AG04450 (cell line): ENCODE measurements around the gene KRTAP5-7. TPM values are rescaled to one million over a fixed set of nuclear protein-coding genes. Genes with fewer than 3 reads are reported as not detected.

ENCODE experiments used
- CTCF ChIA-PET: fragments of 300-600, 350-600 bp; formaldehyde crosslinking; extraction: SDS; loops from one replicate; lab custom pipeline; 2022; ENCODE audit warnings: antibody characterized with exemption, inconsistent platforms; lab: Charles Lee
- POLR2A ChIA-PET: fragments of 350-600 bp; formaldehyde crosslinking; extraction: SDS; loops from one replicate; lab custom pipeline; 2021; ENCODE audit warnings: antibody characterized with exemption, inconsistent platforms; lab: Yijun Ruan, JAX
- DNase-seq: peaks from one replicate; pipeline ENCODE4 v3.0.0-alpha.2; 2011; ENCODE audit warnings: low read depth, low spot score
- H3K27ac ChIP-seq: one replicate; pipeline ENCODE4 v1.5.1; 2012; ENCODE audit warnings: low read depth, low read length, control low read depth
- H3K27me3 ChIP-seq: one replicate; pipeline ENCODE4 v1.6.0; 2012; ENCODE audit warnings: low read length; ENCODE audit not compliant: control insufficient read depth, insufficient read depth
- H3K4me3 ChIP-seq: 2 replicates; pipeline ENCODE4 v1.5.1; 2011; ENCODE audit warnings: mild to moderate bottlenecking, low read depth, low read length, control low read depth
- H3K9me3 ChIP-seq: 2 replicates; pipeline ENCODE4 v1.5.1; 2012; ENCODE audit warnings: low read length; ENCODE audit not compliant: control insufficient read depth, insufficient read depth
- CTCF ChIP-seq: IDR thresholded peaks from 2 replicates; pipeline ENCODE4 v1.5.1; 2011; ENCODE audit warnings: low read depth, low read length, control low read depth, inconsistent platforms
- polyA plus RNA-seq: library from polyadenylated mRNA; depleted of rRNA; stranded (reverse); fragments of >200 nt; gene quantifications from 2 replicates; pipeline ENCODE4 v1.2.3, GENCODE V29; 2011

Gene KRTAP5-7
- polyA plus RNA-seq, 1 experiment = not detected

- Histone ChIP-seq H3K27ac (no peak overlapping the region), H3K4me3 (no peak overlapping the region), H3K27me3 (no peaks in the 10 kb centered on the region), H3K9me3 (no peaks in the 10 kb centered on the region; the same call in 1 of the 2 replicates)
- DNase-seq = no peak
- POLR2A ChIA-PET = no interaction called here
- CTCF ChIA-PET = no interaction called here
- no peak for TF ChIP-seq CTCF
Observed at GRCh38 chr11:71486320-71486719, 40.7 kb upstream of the KRTAP5-7 start.

- no peaks in the 10 kb centered on the region for H3K9me3 ChIP-seq
- no peak for TF ChIP-seq CTCF
- H3K4me3 ChIP-seq = no peak overlapping the region
- CTCF ChIA-PET = interaction anchor here (1.0 kb wide), 1 partner anchor 40 kb away, joined by 3 read pairs; the partner anchor contains the start of gene DHCR7
- H3K27me3 ChIP-seq = no peaks in the 10 kb centered on the region
- POLR2A ChIA-PET = interaction anchor here (1.2 kb wide), 1 partner anchor 36 kb away, joined by 7 read pairs; the partner anchor contains the start of gene NADSYN1
- DNase-seq = no peak
- no peak overlapping the region for H3K27ac ChIP-seq
Observed at GRCh38 chr11:71488681-71489270, 38.3 kb upstream of the KRTAP5-7 start.

GRCh38 chr11:71489311-71490043 is 37.6 kb upstream of the KRTAP5-7 start:
- H3K9me3 ChIP-seq = no peaks in the 10 kb centered on the region
- ChIA-PET CTCF (no interaction called here), POLR2A (interaction anchor here (1.2 kb wide), 1 partner anchor 37 kb away, joined by 7 read pairs; the partner anchor contains the start of gene NADSYN1)
- no peaks in the 10 kb centered on the region for H3K27me3 ChIP-seq
- H3K4me3 ChIP-seq = no peak overlapping the region
- DNase-seq = peak; percentile 13
- H3K27ac ChIP-seq = peak overlapping the region; percentile 11
- no peak for TF ChIP-seq CTCF

- Histone ChIP-seq H3K27ac (no peak overlapping the region), H3K9me3 (no peaks in the 10 kb centered on the region), H3K4me3 (no peak overlapping the region), H3K27me3 (no peaks in the 10 kb centered on the region)
- DNase-seq = no peak
- ChIA-PET POLR2A (no interaction called here), CTCF (no interaction called here)
- no peak for TF ChIP-seq CTCF
Observed at GRCh38 chr11:71490044-71490730, 36.9 kb upstream of the KRTAP5-7 start.
